Activated naive CD4-positive, alpha-beta T cell treated with anti-CD3 and anti-CD28 coated beads, Interleukin-2, amount 10 ng/mL, durations not matched to agents 7 days and 5 days (primary cell): Measurements from ENCODE around the gene RBM15B.
"Not testable (repeated sequence)": the region's sequence is repeated elsewhere in the genome, so short reads cannot be mapped to it uniquely, and the experiment has no call there.

Source experiments
- CTCF ChIA-PET: fragments of 350-600 bp; sonication (Branson Sonifier 250); formaldehyde crosslinking; loops from one replicate; lab custom pipeline; 2021; ENCODE audit warnings: antibody characterized with exemption; lab: Charles Lee
- DNase-seq: peaks from one replicate; pipeline ENCODE4 v3.0.0-alpha.2; 2020
- H3K27ac Mint-ChIP-seq: one replicate; pipeline ENCODE4 v1.8.0; 2021; ENCODE audit warnings: mild to moderate bottlenecking, moderate library complexity, mixed read lengths
- H3K27me3 Mint-ChIP-seq: one replicate; pipeline ENCODE4 v1.8.0; 2021; ENCODE audit warnings: mild to moderate bottlenecking, mixed read lengths
- H3K36me3 Mint-ChIP-seq: one replicate; pipeline ENCODE4 v1.8.0; 2021; ENCODE audit warnings: mixed read lengths
- H3K4me1 Mint-ChIP-seq: one replicate; pipeline ENCODE4 v1.8.0; 2021; ENCODE audit warnings: mixed read lengths
- H3K4me3 Mint-ChIP-seq: one replicate; pipeline ENCODE4 v1.8.0; 2021; ENCODE audit warnings: mild to moderate bottlenecking, moderate library complexity, mixed read lengths
- H3K9me3 Mint-ChIP-seq: one replicate; pipeline ENCODE4 v1.8.0; 2021; ENCODE audit warnings: mixed read lengths

RBM15B gene

GRCh38 chr3:51368276-51368675 lies 22.8 kb upstream of the RBM15B start:
- H3K9me3 Mint-ChIP-seq, DNase-seq, H3K27me3 Mint-ChIP-seq, H3K27ac Mint-ChIP-seq, H3K4me3 Mint-ChIP-seq, H3K4me1 Mint-ChIP-seq, H3K36me3 Mint-ChIP-seq: not testable (repeated sequence)
- CTCF ChIA-PET = interaction anchor here (4.6 to 5.3 kb wide), 2 partner anchors 396 to 753 kb away, joined by 30 to 39 read pairs; no protein-coding TSS in a partner anchor

- H3K9me3 Mint-ChIP-seq = no peaks in the 10 kb centered on the region
- H3K4me3 Mint-ChIP-seq = no peak overlapping the region
- no peaks in the 10 kb centered on the region for H3K36me3 Mint-ChIP-seq
- H3K27me3 Mint-ChIP-seq = peaks cover 9% of the 10 kb centered on the region
- CTCF ChIA-PET = interaction anchor here (0.6 to 5.3 kb wide), 13 partner anchors 13 to 801 kb away, joined by 3 to 39 read pairs (median 4); partner anchors contain the start of gene MANF
- peak; percentile 72 for DNase-seq
- H3K27ac Mint-ChIP-seq = no peak overlapping the region
- H3K4me1 Mint-ChIP-seq = no peaks in the 10 kb centered on the region
These were observed 19.0 kb upstream of the RBM15B start for GRCh38 chr3:51371943-51372557.

GRCh38 chr3:51373658-51374421 lies 17.2 kb upstream of the RBM15B start:
- no peak for DNase-seq
- Mint-ChIP-seq H3K36me3 (no peaks in the 10 kb centered on the region), H3K27me3 (peaks cover 9% of the 10 kb centered on the region), H3K4me1 (peaks cover 7% of the 10 kb centered on the region), H3K9me3 (no peaks in the 10 kb centered on the region), H3K4me3 (no peak overlapping the region), H3K27ac (no peak overlapping the region)
- CTCF ChIA-PET = no interaction called here

- no peak for DNase-seq
- no peaks in the 10 kb centered on the region for H3K9me3 Mint-ChIP-seq
- peaks cover 9% of the 10 kb centered on the region for H3K27me3 Mint-ChIP-seq
- H3K27ac Mint-ChIP-seq = no peak overlapping the region
- H3K4me3 Mint-ChIP-seq = no peak overlapping the region
- no peaks in the 10 kb centered on the region for H3K36me3 Mint-ChIP-seq
- CTCF ChIA-PET = no interaction called here
- H3K4me1 Mint-ChIP-seq = peaks cover 13% of the 10 kb centered on the region
These were observed 16.6 kb upstream of the RBM15B start for GRCh38 chr3:51374456-51374855.

GRCh38 chr3:51375136-51375535 lies 15.9 kb upstream of the RBM15B start:
- no peak for DNase-seq
- no peak overlapping the region for H3K4me3 Mint-ChIP-seq
- H3K36me3 Mint-ChIP-seq = no peaks in the 10 kb centered on the region
- H3K27ac Mint-ChIP-seq = no peak overlapping the region
- peaks cover 15% of the 10 kb centered on the region for H3K4me1 Mint-ChIP-seq
- CTCF ChIA-PET = interaction anchor here (0.6 to 1.2 kb wide), 2 partner anchors 297 to 403 kb away, joined by 3 to 4 read pairs; no protein-coding TSS in a partner anchor
- no peaks in the 10 kb centered on the region for H3K9me3 Mint-ChIP-seq
- peaks cover 9% of the 10 kb centered on the region for H3K27me3 Mint-ChIP-seq

GRCh38 chr3:51375571-51375970 lies 15.5 kb upstream of the RBM15B start:
- peaks cover 15% of the 10 kb centered on the region for H3K4me1 Mint-ChIP-seq
- H3K27ac Mint-ChIP-seq = no peak overlapping the region
- H3K27me3 Mint-ChIP-seq = peaks cover 9% of the 10 kb centered on the region
- H3K9me3 Mint-ChIP-seq = no peaks in the 10 kb centered on the region
- CTCF ChIA-PET = interaction anchor here (1.2 kb wide), 1 partner anchor 404 kb away, joined by 4 read pairs; no protein-coding TSS in a partner anchor
- no peak overlapping the region for H3K4me3 Mint-ChIP-seq
- H3K36me3 Mint-ChIP-seq = no peaks in the 10 kb centered on the region
- no peak for DNase-seq

GRCh38 chr3:51378065-51378464 lies 13.0 kb upstream of the RBM15B start:
- peak; percentile 18 for DNase-seq
- peaks cover 18% of the 10 kb centered on the region for H3K4me1 Mint-ChIP-seq
- H3K9me3 Mint-ChIP-seq = no peaks in the 10 kb centered on the region
- no peak overlapping the region for H3K4me3 Mint-ChIP-seq
- peaks cover 5% of the 10 kb centered on the region for H3K27me3 Mint-ChIP-seq
- H3K27ac Mint-ChIP-seq = no peak overlapping the region
- CTCF ChIA-PET = interaction anchor here (1.0 to 2.8 kb wide), 2 partner anchors 11 to 406 kb away, joined by 3 to 14 read pairs; no protein-coding TSS in a partner anchor
- no peaks in the 10 kb centered on the region for H3K36me3 Mint-ChIP-seq

- Mint-ChIP-seq H3K4me1 (peaks cover 24% of the 10 kb centered on the region), H3K36me3 (peaks cover 3% of the 10 kb centered on the region), H3K4me3 (no peak overlapping the region), H3K27ac (no peak overlapping the region), H3K27me3 (peaks cover 5% of the 10 kb centered on the region), H3K9me3 (no peaks in the 10 kb centered on the region)
- CTCF ChIA-PET = interaction anchor here (1.0 to 2.8 kb wide), 2 partner anchors 11 to 407 kb away, joined by 3 to 14 read pairs; no protein-coding TSS in a partner anchor
- peak; percentile 5 for DNase-seq
These were observed 12.4 kb upstream of the RBM15B start for GRCh38 chr3:51378726-51379125.

- peaks cover 28% of the 10 kb centered on the region for H3K4me1 Mint-ChIP-seq
- H3K27me3 Mint-ChIP-seq = peaks cover 5% of the 10 kb centered on the region
- no peak overlapping the region for H3K27ac Mint-ChIP-seq
- H3K9me3 Mint-ChIP-seq = no peaks in the 10 kb centered on the region
- peak; percentile 20 for DNase-seq
- CTCF ChIA-PET = interaction anchor here (0.6 to 1.2 kb wide), 3 partner anchors 10 to 407 kb away, joined by 3 to 6 read pairs (median 3); no protein-coding TSS in a partner anchor
- peaks cover 7% of the 10 kb centered on the region for H3K36me3 Mint-ChIP-seq
- H3K4me3 Mint-ChIP-seq = no peak overlapping the region
These were observed 11.8 kb upstream of the RBM15B start for GRCh38 chr3:51379301-51379700.

- H3K36me3 Mint-ChIP-seq = peaks cover 7% of the 10 kb centered on the region
- peak; percentile 15 for DNase-seq
- H3K9me3 Mint-ChIP-seq = no peaks in the 10 kb centered on the region
- H3K4me3 Mint-ChIP-seq = no peak overlapping the region
- CTCF ChIA-PET = interaction anchor here (0.6 to 1.2 kb wide), 2 partner anchors 10 to 339 kb away, joined by 3 to 6 read pairs; no protein-coding TSS in a partner anchor
- H3K27me3 Mint-ChIP-seq = peaks cover 3% of the 10 kb centered on the region
- no peak overlapping the region for H3K27ac Mint-ChIP-seq
- H3K4me1 Mint-ChIP-seq = peaks cover 28% of the 10 kb centered on the region
These were observed 11.2 kb upstream of the RBM15B start for GRCh38 chr3:51379746-51380455.

- no peaks in the 10 kb centered on the region for H3K9me3 Mint-ChIP-seq
- no peak overlapping the region for H3K4me3 Mint-ChIP-seq
- H3K27me3 Mint-ChIP-seq = no peaks in the 10 kb centered on the region
- peaks cover 10% of the 10 kb centered on the region for H3K36me3 Mint-ChIP-seq
- DNase-seq = peak; percentile 11
- H3K4me1 Mint-ChIP-seq = peaks cover 31% of the 10 kb centered on the region
- CTCF ChIA-PET = interaction anchor here (1.2 kb wide), 1 partner anchor 9 kb away, joined by 6 read pairs; no protein-coding TSS in a partner anchor
- no peak overlapping the region for H3K27ac Mint-ChIP-seq
These were observed 10.3 kb upstream of the RBM15B start for GRCh38 chr3:51380601-51381332.

- Mint-ChIP-seq H3K4me1 (peaks cover 37% of the 10 kb centered on the region), H3K4me3 (no peak overlapping the region), H3K27ac (no peak overlapping the region), H3K9me3 (no peaks in the 10 kb centered on the region), H3K27me3 (no peaks in the 10 kb centered on the region), H3K36me3 (peaks cover 16% of the 10 kb centered on the region)
- DNase-seq = no peak
- CTCF ChIA-PET = no interaction called here
These were observed 9.8 kb upstream of the RBM15B start for GRCh38 chr3:51381333-51381705.

GRCh38 chr3:51382076-51382745 lies 8.9 kb upstream of the RBM15B start:
- Mint-ChIP-seq H3K27ac (no peak overlapping the region), H3K27me3 (no peaks in the 10 kb centered on the region), H3K4me3 (no peak overlapping the region), H3K36me3 (peaks cover 24% of the 10 kb centered on the region), H3K4me1 (peaks cover 45% of the 10 kb centered on the region), H3K9me3 (no peaks in the 10 kb centered on the region)
- CTCF ChIA-PET = no interaction called here
- DNase-seq = peak; percentile 11
